HL-60/S4 (cell line): ENCODE data around the gene RPS6KB2.

Experiments
- in situ Hi-C: fragments of 300-500 bp; cut with MboI; formaldehyde crosslinking; loops from 2 replicates; pipeline ENCODE4 v1.14.3; 2022; ENCODE audit warnings: low sequenced_read_pairs

RPS6KB2 gene

DNA sequence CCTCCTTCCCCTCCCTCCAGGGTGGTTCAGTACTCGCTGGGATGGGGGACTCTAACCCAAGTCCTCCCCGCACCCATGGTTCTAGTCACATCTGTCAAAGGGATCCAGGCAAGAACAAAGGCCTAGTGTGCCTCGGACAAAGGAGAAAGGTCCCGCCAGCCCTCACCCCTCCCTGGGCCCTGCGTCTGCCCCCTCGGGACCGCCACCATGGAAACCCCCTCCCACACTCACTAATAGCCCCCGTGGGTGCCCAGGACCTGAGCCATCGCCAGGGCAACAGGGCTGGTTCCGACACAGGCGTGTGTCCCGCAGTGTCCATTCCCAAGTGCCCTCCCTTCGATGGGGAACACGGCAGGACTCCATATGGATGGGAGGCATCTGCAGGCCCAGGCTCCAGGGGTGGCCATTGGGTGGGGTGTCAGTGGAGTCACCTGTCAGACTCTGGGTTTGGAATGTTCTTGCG is 17.9 kb upstream of the RPS6KB2 start:
- in situ Hi-C loops: no loop called here

DNA sequence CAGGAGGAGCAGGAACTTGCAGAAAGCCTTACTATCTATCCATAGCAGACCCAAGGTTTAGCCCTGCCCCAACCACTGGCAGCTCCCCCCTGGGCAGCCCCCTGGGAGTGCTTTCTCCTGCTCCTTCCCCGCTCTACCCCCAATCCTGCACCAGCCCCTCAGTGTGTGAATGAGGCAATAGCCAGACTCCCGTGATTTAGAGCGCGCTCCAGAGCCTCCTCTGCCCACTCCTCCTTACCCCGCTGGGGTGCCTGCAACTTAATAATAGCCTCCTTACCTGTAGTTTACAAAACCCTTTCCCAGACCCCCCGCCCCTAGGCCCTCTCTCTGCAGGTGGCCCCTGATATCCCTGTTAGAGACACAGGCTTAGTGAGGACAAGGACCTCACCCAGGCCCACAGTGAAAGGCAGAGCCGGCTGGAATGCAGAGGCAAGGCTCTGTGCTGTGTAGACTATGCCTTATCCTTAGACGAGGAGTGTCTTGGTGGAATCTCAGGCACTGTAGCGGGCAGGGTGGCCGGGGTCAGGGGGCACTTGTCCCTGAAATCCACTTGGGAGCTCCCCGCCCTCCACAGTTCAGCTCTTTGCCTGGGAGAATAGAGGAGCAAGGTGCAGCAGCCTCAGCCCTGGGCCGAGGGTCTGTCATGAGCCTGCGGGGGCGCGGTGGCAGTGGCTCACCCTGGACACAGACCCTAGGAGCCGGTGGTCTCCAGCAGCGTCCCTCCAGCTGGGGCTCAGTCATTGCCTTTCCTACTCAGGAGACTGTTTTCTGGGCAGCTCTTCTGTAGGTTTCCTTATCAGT is 17.1 kb upstream of the RPS6KB2 start:
- in situ Hi-C loops: no loop called here

DNA sequence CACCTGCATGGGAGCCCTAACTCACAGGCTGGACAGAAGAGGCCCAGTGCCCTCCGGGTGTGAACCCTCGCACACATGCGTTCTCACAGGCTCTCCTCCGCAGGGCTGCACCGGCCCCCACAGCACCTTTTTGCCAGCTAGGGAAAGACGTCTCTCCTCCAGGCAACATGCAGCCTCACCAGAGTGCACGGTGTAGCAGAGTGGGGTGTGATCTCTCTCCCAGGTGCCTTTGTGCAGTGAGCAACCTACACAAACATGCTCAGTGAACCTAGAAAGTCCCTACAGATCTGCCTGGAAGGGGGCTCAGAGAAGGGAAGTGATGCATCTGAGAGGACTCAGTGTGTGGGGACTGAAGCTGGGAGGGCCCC is 16.5 kb upstream of the RPS6KB2 start:
- in situ Hi-C loops: no loop called here

DNA sequence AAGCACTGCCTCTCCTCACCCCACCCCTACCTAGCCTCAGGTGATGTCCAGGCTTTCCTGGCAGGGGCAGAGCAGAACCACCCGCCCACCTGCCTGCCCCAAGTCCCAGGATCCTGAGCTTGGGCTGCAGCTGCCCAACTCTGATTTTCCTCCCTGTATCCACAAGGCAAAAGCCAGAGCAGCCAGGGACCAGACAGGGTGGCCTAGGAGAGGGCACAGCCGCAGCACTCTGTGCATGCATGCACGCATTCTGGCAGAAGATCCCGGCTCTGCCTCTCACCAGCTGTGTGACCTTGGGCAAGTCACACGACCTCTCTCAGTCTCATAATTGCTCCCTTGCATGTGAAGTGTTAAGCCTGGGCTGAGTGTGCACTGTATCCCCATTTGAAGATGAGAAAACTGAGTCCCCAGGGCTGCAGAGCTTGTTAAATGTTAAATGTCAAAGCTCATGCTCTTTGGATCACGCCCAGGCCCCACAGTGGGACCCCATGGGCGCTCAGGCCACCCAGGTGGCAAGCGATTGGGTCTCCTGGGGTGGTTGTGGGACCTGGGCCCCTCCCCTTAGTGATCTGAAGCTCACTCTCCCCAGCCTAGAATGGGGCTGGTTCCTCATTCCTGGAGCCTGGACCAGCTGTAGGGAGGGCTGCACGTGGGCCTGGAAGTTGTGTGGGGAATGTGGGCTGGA is 15.7 kb upstream of the RPS6KB2 start:
- in situ Hi-C loops: no loop called here

DNA sequence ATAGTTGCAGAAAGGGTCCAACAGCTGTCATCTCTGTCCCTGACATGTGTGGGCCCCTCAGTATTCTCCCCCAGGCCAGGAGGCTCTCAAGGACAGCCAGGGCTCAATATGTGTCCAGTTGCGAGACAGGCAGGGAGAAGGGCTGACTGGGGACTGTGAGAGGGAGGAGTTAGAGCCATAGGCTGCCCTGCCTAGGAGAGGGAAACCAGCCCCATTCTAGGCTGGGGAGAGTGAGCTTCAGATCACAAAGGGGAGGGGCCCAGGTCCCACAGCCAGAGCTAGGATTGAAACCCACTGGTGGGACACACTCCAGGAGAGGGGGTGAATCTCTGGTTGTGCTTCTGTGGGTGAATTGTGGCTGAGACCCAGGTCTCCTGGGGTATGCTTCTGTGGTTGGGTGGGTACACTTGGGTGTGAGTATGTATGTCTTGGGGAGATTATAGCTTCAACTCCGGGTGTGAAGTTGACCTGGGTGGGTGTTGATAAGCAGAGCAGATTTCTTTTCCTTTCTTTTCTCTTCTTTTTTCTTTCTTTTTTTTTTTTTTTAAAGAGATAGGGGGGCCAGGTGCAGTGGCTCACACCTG is 14.9 kb upstream of the RPS6KB2 start:
- in situ Hi-C loops: no loop called here

DNA sequence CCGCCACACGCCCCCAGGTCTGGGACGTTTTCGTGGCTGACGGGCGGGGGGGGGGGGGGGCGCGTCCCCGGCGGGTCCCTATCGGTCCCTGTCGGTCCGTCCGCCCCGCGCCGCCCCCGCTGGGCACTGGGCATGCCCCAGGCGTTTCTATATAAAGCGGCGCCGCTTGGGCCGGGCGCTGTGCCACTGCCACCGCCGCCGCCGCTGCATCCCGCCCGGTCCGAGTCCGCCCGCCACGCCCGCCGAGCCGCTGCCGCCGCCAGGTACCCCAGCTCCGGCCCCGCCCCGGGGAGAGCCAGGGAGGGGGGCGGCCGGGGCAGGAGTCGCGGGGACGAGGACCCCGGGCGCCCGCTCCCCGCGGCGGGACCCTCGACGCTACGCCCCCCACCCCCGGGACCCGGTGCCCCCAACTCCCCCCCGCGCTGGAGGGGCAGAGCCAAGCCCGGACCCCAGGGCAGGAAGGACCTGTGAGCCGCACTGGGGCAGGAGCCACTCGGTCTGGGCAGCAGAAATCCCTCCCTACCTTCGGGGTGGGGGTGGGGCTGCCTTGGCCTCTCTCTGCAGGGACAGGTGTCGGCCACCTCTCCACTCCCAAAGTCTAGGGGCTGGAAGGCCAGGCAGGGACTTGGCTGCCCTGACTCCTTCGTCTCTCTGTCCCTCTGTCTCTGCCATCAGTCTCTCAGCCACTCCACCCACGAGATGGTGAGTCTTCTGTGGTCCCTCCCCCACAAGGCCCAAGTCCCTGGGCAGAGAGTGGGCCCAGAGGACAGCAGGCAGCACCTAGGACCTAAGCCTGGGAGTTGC is 12.6 kb upstream of the RPS6KB2 start, which contains the start of gene CARNS1:
Gene CARNS1 (plus strand): TSS at position 178 of the 804 bp plus-strand sequence. CDS start 522 bp downstream, at position 700.
- in situ Hi-C loops: no loop called here

DNA sequence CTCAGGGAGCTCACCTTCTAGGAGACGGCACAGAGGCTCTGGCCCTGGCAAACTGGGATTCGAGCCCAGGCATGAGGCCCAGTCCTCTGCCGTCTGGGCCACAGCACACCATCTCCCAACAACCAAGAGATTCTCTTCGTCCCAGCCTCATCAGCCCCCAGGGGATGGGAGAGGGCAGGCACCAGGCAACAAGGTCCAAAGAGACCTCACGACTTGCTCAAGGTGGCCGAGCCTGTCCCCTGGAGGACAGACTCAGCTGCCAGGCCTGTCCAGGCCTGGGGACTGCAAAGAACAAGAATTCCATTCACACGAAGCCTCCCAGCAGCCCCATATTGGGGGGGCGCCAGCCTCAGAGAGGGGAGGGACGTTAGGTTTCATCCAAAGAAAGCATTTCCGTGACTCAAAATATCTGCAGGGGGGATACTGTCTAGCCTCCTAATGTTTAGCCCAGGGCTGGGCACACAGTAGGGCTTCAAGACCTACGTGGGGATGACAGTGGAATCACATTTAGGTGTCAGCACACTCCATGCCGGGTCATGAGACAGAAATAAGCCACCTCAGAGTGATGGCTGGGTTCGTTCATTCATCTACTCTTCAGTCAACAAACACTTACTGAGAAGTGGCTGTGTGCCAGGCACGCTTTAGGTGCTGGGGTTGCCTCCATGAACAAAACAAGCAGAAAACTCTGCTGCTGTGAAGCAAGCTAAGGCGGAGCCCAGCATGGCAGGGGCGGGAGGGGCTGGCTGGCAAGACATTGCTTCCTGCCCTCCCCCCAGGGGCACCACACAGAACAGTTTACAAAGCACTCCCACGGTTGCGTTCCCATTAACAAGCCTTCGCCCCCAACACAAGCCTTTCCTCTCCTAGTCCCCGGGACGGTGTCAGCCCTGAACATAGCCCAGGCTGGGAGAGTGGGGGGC is 11.6 kb upstream of the RPS6KB2 start:
- in situ Hi-C loops: no loop called here

DNA sequence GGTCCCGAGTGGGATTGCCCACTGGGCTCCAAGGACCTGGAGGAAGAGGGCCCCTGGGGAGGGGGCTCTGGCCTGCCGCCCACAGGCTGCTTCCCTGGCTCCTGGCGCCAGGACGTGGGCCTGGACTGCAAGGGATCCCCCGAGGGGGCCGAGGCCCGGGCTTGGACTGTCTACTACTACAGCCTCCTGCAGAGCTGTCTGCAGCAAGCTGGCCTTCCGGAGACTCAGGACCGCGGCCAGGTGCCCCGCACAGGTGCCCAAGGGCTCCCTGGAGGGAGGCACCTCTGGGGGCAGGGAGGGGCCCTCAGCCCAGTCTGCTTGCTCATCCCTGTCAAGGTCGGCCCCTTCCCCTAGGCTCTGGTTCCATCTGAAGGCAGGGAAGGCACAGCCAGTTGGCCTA is 10.9 kb upstream of the RPS6KB2 start:
- in situ Hi-C loops: no loop called here

DNA sequence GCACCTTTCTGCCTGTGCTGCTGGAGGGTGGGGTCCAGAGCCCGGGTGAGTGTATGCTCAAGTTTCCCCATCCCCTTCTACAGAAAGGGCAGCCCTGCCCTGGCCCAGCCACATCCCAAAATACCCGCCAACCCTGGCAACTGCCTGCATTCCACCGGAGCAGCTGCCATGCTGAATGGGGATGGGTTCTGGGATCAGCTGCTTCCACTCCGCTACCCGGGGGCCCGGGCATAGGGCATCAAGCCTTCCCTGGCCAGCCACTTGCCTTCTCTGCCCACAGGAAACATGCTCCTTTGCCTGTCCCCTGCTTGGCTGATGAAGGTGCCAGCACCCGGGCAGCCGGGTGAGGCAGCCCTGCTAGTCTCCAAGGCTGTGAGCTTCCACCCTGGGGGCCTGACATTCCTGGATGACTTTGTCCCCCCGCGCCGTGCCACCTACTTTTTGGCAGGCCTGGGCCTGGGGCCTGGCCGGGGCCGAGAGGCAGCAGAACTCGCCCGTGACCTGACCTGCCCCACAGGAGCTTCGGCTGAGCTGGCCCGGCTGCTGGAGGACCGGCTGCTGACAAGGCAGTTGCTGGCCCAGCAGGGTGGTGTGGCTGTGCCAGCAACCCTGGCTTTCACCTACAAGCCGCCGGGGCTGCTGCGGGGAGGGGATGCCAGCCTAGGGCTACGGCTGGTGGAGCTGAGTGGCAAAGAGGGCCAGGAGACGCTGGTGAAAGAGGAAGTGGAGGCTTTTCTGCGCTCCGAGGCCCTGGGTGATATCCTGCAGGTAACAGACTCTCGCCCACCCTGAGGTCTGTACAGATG is 9.6 kb upstream of the RPS6KB2 start:
- in situ Hi-C loops: no loop called here

DNA sequence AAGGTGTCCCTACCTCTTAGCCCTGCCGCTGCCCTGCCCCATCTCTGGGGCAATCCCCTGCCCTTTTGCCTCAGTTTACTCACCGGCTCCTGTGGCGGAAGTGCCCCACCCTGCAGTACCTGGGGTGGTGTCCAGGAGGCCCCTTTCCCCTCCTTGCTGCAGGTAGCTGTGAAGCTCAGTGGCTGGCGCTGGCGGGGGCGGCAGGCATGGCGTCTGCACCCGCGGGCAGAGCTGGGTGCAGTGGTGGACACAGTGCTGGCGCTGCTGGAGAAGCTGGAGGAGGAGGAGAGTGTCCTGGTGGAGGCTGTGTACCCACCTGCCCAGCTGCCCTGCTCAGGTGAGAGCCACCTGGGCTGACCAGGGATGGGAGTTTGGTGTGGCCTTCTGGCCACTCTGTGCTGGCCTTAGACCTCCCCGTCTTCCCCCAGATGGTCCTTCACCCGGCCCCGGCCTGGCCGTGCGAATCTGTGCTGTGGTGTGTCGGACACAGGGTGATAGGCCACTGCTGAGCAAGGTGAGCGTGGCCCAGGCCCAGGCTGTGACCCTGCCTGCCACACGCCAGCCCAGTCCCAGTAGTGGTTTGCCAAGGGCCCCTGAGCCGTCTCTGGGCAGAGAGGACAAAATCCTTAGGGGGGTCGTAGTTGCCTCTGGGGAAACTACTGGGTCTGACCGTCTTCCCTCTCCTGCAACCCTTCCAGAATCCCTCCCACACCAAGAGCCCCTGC is 8.8 kb upstream of the RPS6KB2 start:
- in situ Hi-C loops: no loop called here

DNA sequence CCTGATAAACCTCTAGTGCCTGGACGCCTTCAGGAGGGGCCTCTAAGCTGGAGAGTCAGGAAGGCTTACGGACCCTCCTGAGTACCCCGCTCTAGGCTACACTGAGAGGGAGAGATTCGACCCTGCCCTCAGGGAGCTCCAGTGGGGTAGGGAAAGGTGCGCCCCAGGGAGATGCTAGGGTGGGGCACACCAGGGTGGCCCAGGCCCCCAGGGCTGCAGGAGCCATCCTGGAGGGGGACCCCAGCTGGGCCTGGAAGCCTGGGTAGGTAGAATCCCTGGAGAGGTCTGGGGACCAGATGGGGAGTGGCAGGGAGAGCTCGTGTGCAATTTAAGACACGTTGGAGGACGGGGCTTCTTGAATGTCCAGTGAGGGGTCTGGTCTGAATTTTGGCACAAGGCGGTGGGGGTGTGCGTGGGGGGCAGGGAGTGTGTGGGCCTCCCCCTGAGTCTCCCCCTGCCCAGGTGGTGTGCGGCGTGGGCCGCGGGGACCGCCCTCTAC is 8.1 kb upstream of the RPS6KB2 start:
- in situ Hi-C loops: no loop called here

DNA sequence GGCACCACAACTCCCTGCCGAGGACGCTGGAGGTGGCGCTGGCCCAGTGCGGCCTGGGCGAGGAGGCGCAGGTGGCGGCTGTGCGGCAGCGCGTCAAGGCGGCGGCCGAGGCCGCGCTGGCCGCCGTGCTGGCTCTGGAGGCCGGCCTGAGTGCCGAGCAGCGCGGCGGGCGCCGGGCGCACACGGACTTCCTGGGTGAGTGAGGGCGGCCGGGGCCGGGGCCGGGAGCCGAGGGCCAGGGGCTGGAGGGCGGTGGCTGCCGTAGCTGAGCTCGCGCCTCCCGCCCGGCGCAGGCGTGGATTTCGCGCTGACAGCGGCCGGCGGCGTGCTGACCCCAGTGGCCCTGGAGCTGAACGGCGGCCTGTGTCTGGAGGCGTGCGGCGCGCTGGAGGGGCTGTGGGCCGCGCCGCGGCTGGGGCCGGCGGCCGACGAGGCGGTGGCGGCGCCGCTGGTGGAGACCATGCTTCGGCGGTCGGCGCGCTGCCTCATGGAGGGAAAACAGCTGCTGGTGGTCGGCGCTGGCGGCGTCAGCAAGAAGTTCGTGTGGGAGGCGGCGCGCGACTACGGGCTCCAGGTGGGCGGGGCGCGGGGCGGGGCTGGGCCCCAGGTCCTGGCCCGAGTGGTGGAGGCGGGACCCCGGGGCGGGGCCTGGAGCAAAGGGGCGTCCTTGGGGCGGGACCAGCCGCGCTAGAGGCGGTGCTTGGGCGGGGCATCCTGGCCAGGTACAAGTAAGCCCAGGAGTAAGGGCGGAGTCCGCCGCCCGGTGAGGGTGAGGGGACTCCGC is 7.5 kb upstream of the RPS6KB2 start:
- in situ Hi-C loops: no loop called here

DNA sequence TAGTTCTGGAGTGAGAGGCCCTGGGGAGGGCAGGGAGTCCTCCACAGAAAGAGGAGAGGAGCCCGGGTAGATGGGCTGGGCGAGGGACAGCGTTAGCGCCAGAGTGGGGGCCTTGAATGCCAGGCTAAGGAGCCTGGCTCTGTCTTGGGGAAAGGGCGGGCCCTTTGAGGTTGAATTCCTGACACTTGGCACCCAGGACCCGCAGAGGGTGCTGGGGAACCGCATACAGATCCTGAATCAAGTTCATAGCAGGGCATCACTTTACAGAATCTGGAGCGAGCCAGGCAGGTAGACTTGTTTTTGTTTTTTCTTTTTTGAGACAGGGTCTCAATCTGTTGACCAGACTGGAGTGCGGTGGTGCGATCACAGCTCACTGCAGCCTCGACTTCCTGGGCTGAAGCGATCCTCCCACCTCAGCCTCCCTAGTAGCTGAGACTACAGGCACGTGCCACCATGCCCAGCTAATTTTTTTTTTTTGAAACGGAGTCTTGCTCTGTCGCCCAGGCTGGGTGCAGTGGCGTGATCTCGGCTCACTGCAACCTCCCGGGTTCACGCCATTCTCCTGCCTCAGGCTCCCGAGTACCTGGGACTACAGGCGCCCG is 6.8 kb upstream of the RPS6KB2 start:
- in situ Hi-C loops: no loop called here

DNA sequence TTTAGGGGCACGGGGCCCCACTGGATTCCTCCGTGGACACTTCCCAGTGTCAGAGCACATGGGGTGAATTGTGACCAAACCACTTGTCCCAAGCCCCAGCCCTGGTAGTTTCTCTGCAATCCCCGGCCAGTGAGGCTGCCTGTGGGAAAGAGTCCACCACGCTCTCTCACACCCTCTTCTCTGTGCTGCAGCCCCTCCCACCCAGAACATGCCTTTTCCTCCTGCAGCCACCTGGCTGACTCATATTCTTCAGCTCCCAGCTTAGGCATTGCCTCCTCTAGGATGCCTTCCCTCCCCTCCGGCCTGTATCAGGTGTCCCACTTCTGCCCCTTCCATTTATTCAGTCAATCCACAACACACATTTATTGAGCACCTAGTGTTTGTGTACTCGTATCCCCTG is 5.4 kb upstream of the RPS6KB2 start:
- in situ Hi-C loops: no loop called here

DNA sequence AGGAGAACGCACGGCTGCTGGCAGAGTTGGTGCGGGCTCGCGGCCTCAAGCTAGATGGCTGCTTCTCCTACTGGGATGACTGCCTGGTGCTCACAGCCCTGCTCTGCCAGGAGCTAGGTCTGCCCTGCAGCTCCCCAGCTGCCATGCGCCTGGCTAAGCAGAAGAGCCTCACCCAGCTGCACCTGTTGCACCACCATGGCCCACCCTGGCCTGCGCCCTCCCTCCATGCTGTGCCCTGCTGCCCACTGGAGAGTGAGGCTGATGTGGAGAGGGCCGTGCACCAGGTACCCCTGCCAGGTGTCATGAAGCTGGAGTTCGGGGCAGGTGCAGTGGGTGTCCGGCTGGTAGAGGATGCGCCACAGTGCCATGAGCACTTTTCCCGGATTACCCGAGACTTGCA is 4.8 kb upstream of the RPS6KB2 start:
- in situ Hi-C loops: no loop called here

DNA sequence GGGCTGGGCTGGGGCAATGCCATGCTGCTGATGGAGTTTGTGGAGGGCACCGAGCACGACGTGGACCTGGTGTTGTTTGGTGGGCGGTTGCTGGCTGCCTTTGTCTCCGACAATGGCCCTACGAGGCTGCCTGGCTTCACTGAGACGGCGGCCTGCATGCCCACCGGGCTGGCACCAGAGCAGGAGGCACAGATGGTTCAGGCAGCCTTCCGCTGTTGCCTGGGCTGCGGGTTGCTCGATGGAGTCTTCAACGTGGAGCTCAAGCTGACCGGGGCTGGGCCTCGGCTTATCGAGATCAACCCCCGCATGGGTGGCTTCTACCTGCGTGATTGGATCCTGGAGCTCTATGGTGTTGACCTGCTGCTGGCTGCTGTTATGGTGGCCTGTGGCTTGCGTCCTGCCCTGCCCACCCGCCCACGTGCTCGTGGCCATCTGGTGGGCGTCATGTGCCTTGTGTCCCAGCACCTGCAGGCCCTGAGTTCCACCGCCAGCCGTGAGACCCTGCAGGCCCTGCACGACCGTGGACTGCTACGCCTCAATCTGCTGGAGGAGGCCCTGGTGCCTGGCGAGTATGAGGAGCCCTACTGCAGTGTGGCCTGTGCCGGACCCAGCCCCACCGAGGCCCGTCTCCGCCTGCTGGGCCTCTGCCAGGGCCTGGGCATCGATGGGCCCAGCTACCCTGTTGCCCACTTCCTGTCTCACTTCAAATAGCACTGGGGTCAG is 4.2 kb upstream of the RPS6KB2 start:
- in situ Hi-C loops: no loop called here
